Natural killer cell (primary cell): Measurements from ENCODE around the gene MTUS2. TPM values are rescaled to one million over a fixed set of nuclear protein-coding genes. Genes with fewer than 3 reads are reported as not detected.

ENCODE experiments used
- ATAC-seq, 3 donors: fragments of 150-1000 bp in 2 of 3; fragments of 200-7000 bp in 1 of 3; cut with Tn5 transposase; 1 replicate in 1 of 3; 2 replicates in 2 of 3; pipeline ENCODE4 v1.10.0; 2021; ENCODE audit warnings: mild to moderate bottlenecking in 2 of 3, moderate library complexity in 2 of 3
- DNase-seq, 2 donors: peaks; one replicate each; pipeline versions ENCODE4 v3.0.0 to v3.0.0-alpha.2; 2013 to 2021; ENCODE audit warnings: mixed read lengths in 1 of 2
- H3K27ac ChIP-seq: one replicate; pipeline ENCODE4 v1.5.1; 2013; ENCODE audit warnings: mild to moderate bottlenecking, low read length
- H3K27me3 ChIP-seq: one replicate; pipeline ENCODE4 v1.6.1; 2013; ENCODE audit warnings: low read length; ENCODE audit not compliant: control insufficient read depth, insufficient read depth
- H3K36me3 ChIP-seq: one replicate; pipeline ENCODE4 v1.6.1; 2013; ENCODE audit warnings: low read length; ENCODE audit not compliant: control insufficient read depth, insufficient read depth
- H3K4me1 ChIP-seq: one replicate; pipeline ENCODE4 v1.6.1; 2013; ENCODE audit warnings: low read length; ENCODE audit not compliant: control insufficient read depth, insufficient read depth
- H3K4me3 ChIP-seq: one replicate; pipeline ENCODE4 v1.5.1; 2013; ENCODE audit warnings: low read length
- H3K9me3 ChIP-seq: one replicate; pipeline ENCODE4 v1.6.1; 2013; ENCODE audit warnings: low read length; ENCODE audit not compliant: control insufficient read depth, insufficient read depth
- H3K27ac Mint-ChIP-seq, 2 donors: one replicate each; pipeline ENCODE4 v1.8.0; 2022; ENCODE audit warnings: mild to moderate bottlenecking in 2 of 2, mixed read lengths in 2 of 2, moderate library complexity in 1 of 2
- H3K27me3 Mint-ChIP-seq, 2 donors: one replicate each; pipeline ENCODE4 v1.8.0; 2022; ENCODE audit warnings: low read depth in 2 of 2, mixed read lengths in 2 of 2
- H3K36me3 Mint-ChIP-seq: one replicate; pipeline ENCODE4 v1.8.0; 2022; ENCODE audit warnings: mixed read lengths
- H3K4me1 Mint-ChIP-seq, 2 donors: one replicate each; pipeline ENCODE4 v1.8.0; 2022; ENCODE audit warnings: mixed read lengths in 2 of 2
- H3K4me3 Mint-ChIP-seq: one replicate; pipeline ENCODE4 v1.8.0; 2022; ENCODE audit warnings: mild to moderate bottlenecking, moderate library complexity, mixed read lengths
- H3K9me3 Mint-ChIP-seq, 2 donors: one replicate each; pipeline ENCODE4 v1.8.0; 2022; ENCODE audit warnings: mixed read lengths in 2 of 2
- CTCF ChIP-seq: fragments of 200-600 bp; IDR thresholded peaks from one replicate; pipeline ENCODE4 v1.8.0; 2022; ENCODE audit warnings: antibody characterized with exemption
- WGBS: methylation state at CpG from one replicate; pipeline ENCODE4 v1.1.7; 2013; ENCODE audit warnings: missing lambda C conversion rate; ENCODE audit not compliant: insufficient coverage; 5-methylcytosine and 5-hydroxymethylcytosine counted together
- intact Hi-C: fragments of 100-400 bp; cut with micrococcal nuclease; formaldehyde crosslinking; loops from one replicate; pipeline ENCODE4 v1.14.2; 2022
- total RNA-seq, 4 donors: library from RNA; stranded (reverse); fragments of 120-200 nt in 1 of 4; gene quantifications; one replicate each; pipeline versions ENCODE4 v1.2.3 to v1.2.4, GENCODE V29; 2013 to 2022

MTUS2 gene
- total RNA-seq, 3 donors from 2014 or later (not counting 1 experiment from before 2014, with no cell fraction given): not detected

- H3K4me1 Mint-ChIP-seq: no peaks in the 10 kb centered on the region
- no peaks in the 10 kb centered on the region for H3K9me3 ChIP-seq
- peaks cover 3 to 8% of the 10 kb centered on the region in 2 donors for H3K27me3 Mint-ChIP-seq
- no peaks in the 10 kb centered on the region for H3K36me3 ChIP-seq
- no peak overlapping the region for H3K4me3 Mint-ChIP-seq
- H3K36me3 Mint-ChIP-seq: no peaks in the 10 kb centered on the region
- H3K27ac ChIP-seq: no peak overlapping the region
- H3K9me3 Mint-ChIP-seq: no peaks in the 10 kb centered on the region
- H3K27ac Mint-ChIP-seq: no peak overlapping the region
- DNase-seq: no peak
- intact Hi-C loops: no loop called here
- no peaks in the 10 kb centered on the region for H3K4me1 ChIP-seq
- TF ChIP-seq CTCF: no peak
- H3K27me3 ChIP-seq: no peaks in the 10 kb centered on the region
- no peak overlapping the region for H3K4me3 ChIP-seq
- ATAC-seq: no peak
- 91% methylated on average over 22 of the region's 22 CpGs for WGBS
Measured at GRCh38 chr13:29487466-29488454, 667.6 kb downstream of the MTUS2 start.

- no peak for DNase-seq
- H3K27me3 ChIP-seq: no peaks in the 10 kb centered on the region
- intact Hi-C loops: no loop called here
- Mint-ChIP-seq H3K27ac (no peak overlapping the region), H3K4me1 (no peaks in the 10 kb centered on the region), H3K36me3 (no peaks in the 10 kb centered on the region), H3K27me3 (peaks cover 3 to 8% of the 10 kb centered on the region in 2 donors), H3K4me3 (no peak overlapping the region), H3K9me3 (no peaks in the 10 kb centered on the region)
- H3K36me3 ChIP-seq: no peaks in the 10 kb centered on the region
- no peak overlapping the region for H3K4me3 ChIP-seq
- WGBS: 86% methylated on average over 13 of the region's 14 CpGs
- no peaks in the 10 kb centered on the region for H3K9me3 ChIP-seq
- no peaks in the 10 kb centered on the region for H3K4me1 ChIP-seq
- TF ChIP-seq CTCF: no peak
- H3K27ac ChIP-seq: no peak overlapping the region
- no peak for ATAC-seq
Measured at GRCh38 chr13:29489650-29490560, 669.8 kb downstream of the MTUS2 start.

GRCh38 chr13:29490561-29490885 lies 670.4 kb downstream of the MTUS2 start:
- no peak overlapping the region for H3K4me3 ChIP-seq
- H3K36me3 Mint-ChIP-seq: no peaks in the 10 kb centered on the region
- WGBS: 96% methylated on average over 9 of the region's 9 CpGs

More at GRCh38 chr13:29490561-29490885, 670.4 kb downstream of the MTUS2 start:
- Histone ChIP-seq H3K27me3 (no peaks in the 10 kb centered on the region), H3K9me3 (no peaks in the 10 kb centered on the region), H3K4me1 (peaks cover 2% of the 10 kb centered on the region), H3K36me3 (no peaks in the 10 kb centered on the region), H3K27ac (no peak overlapping the region)
- Mint-ChIP-seq H3K27ac (no peak overlapping the region), H3K27me3 (peaks cover 3 to 8% of the 10 kb centered on the region in 2 donors), H3K9me3 (no peaks in the 10 kb centered on the region), H3K4me3 (no peak overlapping the region), H3K4me1 (no peaks in the 10 kb centered on the region)
- ATAC-seq (no peak), DNase-seq (no peak)
- no peak for TF ChIP-seq CTCF
- intact Hi-C loops: no loop called here
